Endothelial cell of umbilical vein (primary cell): ENCODE measurements around the gene VAV2. TPM values are rescaled to one million over a fixed set of nuclear protein-coding genes. Genes with fewer than 3 reads are reported as not detected.

Experiments used
- BruUV-seq: library from RNA; stranded (reverse); fragments of 400-500 nt; replicated peaks from 2 replicates; lab custom pipeline; 2021; lab: Mats Ljungman, UMichigan
- CTCF ChIA-PET: fragments of 300-600, 350-600 bp; sonication (Branson Sonifier 250); formaldehyde crosslinking; loops from one replicate; lab custom pipeline; 2021; ENCODE audit warnings: antibody characterized with exemption, inconsistent platforms; lab: Charles Lee
- POLR2A ChIA-PET: fragments of 300-600, 350-600 bp; sonication (Branson Sonifier 250); formaldehyde crosslinking; loops from one replicate; lab custom pipeline; 2021; ENCODE audit warnings: antibody characterized with exemption, inconsistent platforms; lab: Charles Lee
- DNase-seq: peaks from one replicate; pipeline ENCODE4 v3.0.0-alpha.2; 2011; ENCODE audit warnings: low read depth, low spot score
- FAIRE-seq: peaks from 2 replicates; lab custom pipeline; 2011; peaks lifted over from hg19 to GRCh38; lab: Jason Lieb, UNC
- H2AFZ ChIP-seq: 2 replicates; pipeline ENCODE4 v1.6.0; 2012; ENCODE audit warnings: low read depth, low read length, control low read depth, inconsistent platforms
- H3K27ac ChIP-seq: 2 replicates; pipeline ENCODE4 v1.5.1; 2011; ENCODE audit warnings: low read depth, mild to moderate bottlenecking, control low read depth, low read length, moderate library complexity; ENCODE audit not compliant: insufficient read depth
- H3K27me3 ChIP-seq, 2 experiments: 2 replicates each; pipeline versions ENCODE4 v1.6.0 to v1.6.1; 2011; ENCODE audit warnings: low read length in 2 of 2, mixed read lengths in 1 of 2; ENCODE audit not compliant: control insufficient read depth in 2 of 2, insufficient read depth in 2 of 2
- H3K36me3 ChIP-seq, 2 experiments: 2 replicates in 1 of 2; 3 replicates in 1 of 2; pipeline ENCODE4 v1.5.1; 2011; ENCODE audit warnings: low read length in 2 of 2, mild to moderate bottlenecking in 1 of 2, moderate library complexity in 1 of 2; ENCODE audit not compliant: control insufficient read depth in 2 of 2, insufficient read depth in 2 of 2; ENCODE audit errors: extremely low read depth in 1 of 2
- H3K4me1 ChIP-seq: 3 replicates; pipeline ENCODE4 v1.5.1; 2011; ENCODE audit warnings: mild to moderate bottlenecking, low read length; ENCODE audit not compliant: control insufficient read depth, insufficient read depth; ENCODE audit errors: extremely low read depth
- H3K4me2 ChIP-seq: 2 replicates; pipeline ENCODE4 v1.6.1; 2011; ENCODE audit warnings: low read length, control low read depth, mixed read lengths; ENCODE audit not compliant: insufficient read depth
- H3K4me3 ChIP-seq, 3 experiments: fragments of 200-600 bp in 1 of 3; sonication (generic), shearing (Covaris generic) in 1 of 3; replicated peaks in 1 of 3; 2 replicates each; pipeline ENCODE4 v1.5.1; 2011 to 2016; ENCODE audit warnings: control low read depth in 3 of 3, low read length in 3 of 3, mild to moderate bottlenecking in 2 of 3, inconsistent platforms in 1 of 3, low read depth in 1 of 3, moderate library complexity in 1 of 3; ENCODE audit not compliant: insufficient read depth in 1 of 3
- H3K79me2 ChIP-seq: 2 replicates; pipeline ENCODE4 v1.6.0; 2012; ENCODE audit warnings: low read length, inconsistent platforms; ENCODE audit not compliant: control insufficient read depth, insufficient read depth
- H3K9ac ChIP-seq: replicated peaks from 2 replicates; pipeline ENCODE3; 2011; ENCODE audit warnings: low read length, control low read depth; ENCODE audit not compliant: insufficient read depth; ENCODE audit errors: extremely low read depth
- H3K9me1 ChIP-seq: replicated peaks from 3 replicates; pipeline ENCODE4 v1.6.0; 2011; ENCODE audit warnings: mild to moderate bottlenecking, low read length; ENCODE audit not compliant: control insufficient read depth, insufficient read depth; ENCODE audit errors: extremely low read depth
- H3K9me3 ChIP-seq: replicated peaks from 2 replicates; pipeline ENCODE4 v1.5.1; 2012; ENCODE audit warnings: low read length, inconsistent platforms; ENCODE audit not compliant: control insufficient read depth, insufficient read depth
- H4K20me1 ChIP-seq: replicated peaks from 2 replicates; pipeline ENCODE3; 2011; ENCODE audit warnings: mild to moderate bottlenecking, low read length; ENCODE audit not compliant: control insufficient read depth, insufficient read depth; ENCODE audit errors: extremely low read depth
- EZH2 ChIP-seq: IDR thresholded peaks from 2 replicates; pipeline ENCODE4 v1.6.1; 2012; ENCODE audit warnings: borderline replicate concordance, low read depth, mild to moderate bottlenecking, moderate library complexity, low read length, inconsistent platforms; ENCODE audit not compliant: severe bottlenecking
- FOS ChIP-seq: IDR thresholded peaks from 2 replicates; pipeline ENCODE4 v1.6.1; 2011; ENCODE audit warnings: mild to moderate bottlenecking, low read length, moderate library complexity, borderline replicate concordance; ENCODE audit not compliant: insufficient read depth
- GATA2 ChIP-seq: IDR thresholded peaks from 2 replicates; pipeline ENCODE4 v1.7.0; 2011; ENCODE audit warnings: low read depth, mild to moderate bottlenecking, moderate library complexity, mixed read lengths, low read length; ENCODE audit not compliant: insufficient read length, insufficient read depth
- JUN ChIP-seq: IDR thresholded peaks from 2 replicates; pipeline ENCODE4 v1.6.1; 2011; ENCODE audit warnings: borderline replicate concordance, low read depth; ENCODE audit not compliant: insufficient read length, insufficient read depth
- MAX ChIP-seq: IDR thresholded peaks from 2 replicates; pipeline ENCODE4 v1.6.1; 2011; ENCODE audit not compliant: insufficient read depth, insufficient read length
- MYC ChIP-seq: IDR thresholded peaks from one replicate; pipeline ENCODE4 v1.6.1; 2011; ENCODE audit warnings: mild to moderate bottlenecking, low read depth, low read length
- POLR2A ChIP-seq: IDR thresholded peaks from 2 replicates; pipeline ENCODE4 v1.6.1; 2012; ENCODE audit warnings: low read depth, mild to moderate bottlenecking, control low read depth, low read length
- POLR2AphosphoS5 ChIP-seq: IDR thresholded peaks from 2 replicates; pipeline ENCODE4 v1.6.1; 2012; ENCODE audit warnings: low read depth, mild to moderate bottlenecking, control low read depth, low read length, moderate library complexity; ENCODE audit not compliant: insufficient read depth
- dilution Hi-C: fragments of 300-500 bp; cut with MboI; formaldehyde crosslinking; loops from one replicate; pipeline ENCODE4 v1.15.0; 2019; ENCODE audit warnings: low sequenced_read_pairs; ENCODE audit not compliant: extremely low pct_ligation_motif_present
- intact Hi-C: fragments of 100-400 bp; cut with micrococcal nuclease; formaldehyde crosslinking; loops from one replicate; pipeline ENCODE4 v1.10.0; 2022
- polyA plus RNA-seq, 4 experiments: library from polyadenylated mRNA; depleted of rRNA in 3 of 4; stranded (reverse) in 3 of 4; unstranded in 1 of 4; fragments of >200 nt; gene quantifications; 2 replicates each; pipeline versions ENCODE4 v1.2.1 to v1.2.3, GENCODE V29; 2011 to 2012; ENCODE audit warnings: missing spikeins in 1 of 4
- total RNA-seq: library from RNA; stranded (reverse); gene quantifications from 2 replicates; pipeline ENCODE4 v1.2.3, GENCODE V29; 2021
- TF ChIP-seq, protein P1 (sequence below), 2 donors: IDR thresholded peaks; 1 replicate in 1 of 2; 2 replicates in 1 of 2; pipeline ENCODE4 v1.5.1; 2011; ENCODE audit warnings: low read length in 2 of 2, mild to moderate bottlenecking in 2 of 2, moderate library complexity in 2 of 2, control low read depth in 1 of 2, inconsistent platforms in 1 of 2, low read depth in 1 of 2; ENCODE audit not compliant: insufficient read depth in 1 of 2; ENCODE audit errors: extremely low read depth in 1 of 2

VAV2 gene
- total and polyA plus RNA-seq, 2 donors (not counting 3 experiments of a cell fraction or from before 2014, with no cell fraction given), result 10.6 to 30.6 TPM

DNA sequence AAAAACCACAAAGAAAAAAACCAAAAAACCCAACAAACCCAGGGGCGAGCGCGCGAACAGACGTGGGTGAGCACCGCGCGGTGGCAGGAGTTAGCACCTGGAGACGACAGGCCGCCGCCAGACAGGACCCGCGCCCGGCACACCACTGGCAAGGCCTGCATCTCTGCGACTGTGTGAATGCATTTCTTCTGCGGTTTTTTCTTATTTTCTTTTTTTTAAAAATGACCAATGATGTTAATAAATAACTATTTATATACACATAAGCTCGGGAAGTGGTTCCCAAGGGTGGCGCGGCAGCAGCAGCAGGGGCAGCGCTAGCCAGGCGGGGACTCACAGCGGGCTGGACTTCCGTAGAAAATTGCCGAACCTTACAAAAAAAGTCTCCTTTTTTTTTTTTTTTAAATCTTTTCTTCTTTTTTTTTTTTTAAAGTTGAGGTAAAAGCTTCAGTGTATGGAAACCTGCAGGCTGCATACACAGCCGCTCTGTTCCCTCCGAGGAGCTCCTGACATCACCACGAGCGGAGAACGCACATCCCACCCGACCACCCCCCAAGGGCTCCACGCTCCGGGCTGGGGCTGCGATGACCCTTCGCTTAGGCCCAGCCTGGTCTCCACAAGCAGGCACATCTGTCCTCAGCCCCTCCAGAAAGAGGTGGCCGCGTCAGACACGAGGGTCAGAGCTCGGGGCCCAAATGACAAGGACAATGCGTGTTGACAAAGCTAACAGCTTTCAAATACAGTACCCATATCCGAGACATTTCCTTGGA is 40.5 kb upstream of the VAV2 start:
- Histone ChIP-seq H4K20me1 (no peaks in the 10 kb centered on the region), H3K9ac (no peak overlapping the region), H3K36me3 (peaks cover 13 to 37% of the 10 kb centered on the region in 2 experiments), H3K79me2 (no peaks in the 10 kb centered on the region), H2AFZ (no peak overlapping the region), H3K27ac (no peak overlapping the region), H3K4me1 (no peaks in the 10 kb centered on the region), H3K27me3 (no peaks in the 10 kb centered on the region), H3K9me3 (no peaks in the 10 kb centered on the region), H3K4me2 (no peak overlapping the region), H3K4me3 (no peak overlapping the region), H3K9me1 (no peaks in the 10 kb centered on the region)
- TF ChIP-seq MYC (no peak), POLR2AphosphoS5 (no peak), EZH2 (no peak), FOS (no peak), MAX (no peak), JUN (no peak), GATA2 (no peak), POLR2A (no peak)
- TF ChIP-seq, protein P1, sequence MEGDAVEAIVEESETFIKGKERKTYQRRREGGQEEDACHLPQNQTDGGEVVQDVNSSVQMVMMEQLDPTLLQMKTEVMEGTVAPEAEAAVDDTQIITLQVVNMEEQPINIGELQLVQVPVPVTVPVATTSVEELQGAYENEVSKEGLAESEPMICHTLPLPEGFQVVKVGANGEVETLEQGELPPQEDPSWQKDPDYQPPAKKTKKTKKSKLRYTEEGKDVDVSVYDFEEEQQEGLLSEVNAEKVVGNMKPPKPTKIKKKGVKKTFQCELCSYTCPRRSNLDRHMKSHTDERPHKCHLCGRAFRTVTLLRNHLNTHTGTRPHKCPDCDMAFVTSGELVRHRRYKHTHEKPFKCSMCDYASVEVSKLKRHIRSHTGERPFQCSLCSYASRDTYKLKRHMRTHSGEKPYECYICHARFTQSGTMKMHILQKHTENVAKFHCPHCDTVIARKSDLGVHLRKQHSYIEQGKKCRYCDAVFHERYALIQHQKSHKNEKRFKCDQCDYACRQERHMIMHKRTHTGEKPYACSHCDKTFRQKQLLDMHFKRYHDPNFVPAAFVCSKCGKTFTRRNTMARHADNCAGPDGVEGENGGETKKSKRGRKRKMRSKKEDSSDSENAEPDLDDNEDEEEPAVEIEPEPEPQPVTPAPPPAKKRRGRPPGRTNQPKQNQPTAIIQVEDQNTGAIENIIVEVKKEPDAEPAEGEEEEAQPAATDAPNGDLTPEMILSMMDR (IDR thresholded peaks at IDR 0.05; ENCODE audit: extremely low read depth in 1 of 2, insufficient read depth in 1 of 2, low read depth in 1 of 2, low read length in 2 of 2), result no peak
- CTCF ChIA-PET, result no interaction called here
- no TSS peak for BruUV-seq
- POLR2A ChIA-PET, result no interaction called here
- intact Hi-C loops (no loop called here), dilution Hi-C loops (no loop called here)
- FAIRE-seq (no peak), DNase-seq (no peak)
